Activated CD8-positive, alpha-beta memory T cell treated with anti-CD3 and anti-CD28 coated beads for 24 hours (primary cell): ENCODE measurements around the gene CCNE1.

Experiments used
- DNase-seq: peaks from one replicate; pipeline ENCODE4 v3.0.0-alpha.2; 2020

The CCNE1 gene

DNA sequence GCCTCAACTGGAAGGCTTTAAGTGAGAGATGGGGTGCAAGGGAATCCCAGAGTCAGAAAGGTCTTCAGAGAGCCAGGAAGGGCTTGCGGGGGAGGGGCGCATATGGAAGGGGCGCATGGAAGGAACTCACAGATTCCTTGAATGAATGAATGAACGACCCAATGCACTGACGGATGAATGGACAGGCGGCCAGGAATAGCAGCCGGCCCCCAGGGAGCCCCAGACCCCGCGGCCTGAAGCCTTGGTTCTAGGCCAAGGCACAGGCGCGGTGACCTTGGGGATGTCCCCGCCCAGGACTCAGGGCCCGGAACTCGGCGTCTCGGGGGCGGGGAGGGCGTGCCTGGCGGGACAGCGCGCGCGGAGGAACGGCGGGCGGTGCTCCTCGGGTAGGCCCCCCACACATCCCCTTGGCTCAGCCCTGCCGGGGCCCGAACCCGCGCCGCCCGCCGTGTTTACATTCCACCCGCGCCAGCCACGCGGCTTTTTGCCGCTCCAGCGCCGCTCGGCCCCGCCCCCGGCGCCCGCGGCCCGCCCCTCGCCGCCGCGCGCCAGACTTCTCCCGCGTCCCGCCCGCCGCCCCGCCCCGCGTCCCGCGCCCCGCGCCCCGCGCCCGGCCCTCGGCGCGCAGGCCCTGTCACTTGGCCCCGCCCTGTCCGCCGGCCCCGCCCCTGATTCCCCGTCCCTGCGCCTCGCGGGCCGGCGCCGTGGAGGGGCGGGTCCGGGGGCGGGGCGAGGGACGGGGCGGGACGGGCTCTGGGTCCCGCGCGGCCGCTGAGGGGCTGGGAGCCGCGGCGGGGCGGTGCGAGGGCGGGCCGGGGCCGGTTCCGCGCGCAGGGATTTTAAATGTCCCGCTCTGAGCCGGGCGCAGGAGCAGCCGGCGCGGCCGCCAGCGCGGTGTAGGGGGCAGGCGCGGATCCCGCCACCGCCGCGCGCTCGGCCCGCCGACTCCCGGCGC lies at the start of gene CCNE1:
Gene CCNE1 (plus strand): TSS at position 867 of the 955 bp plus-strand sequence. CDS start 565 bp downstream, outside the sequence.
- DNase-seq: peak; percentile 98

DNA sequence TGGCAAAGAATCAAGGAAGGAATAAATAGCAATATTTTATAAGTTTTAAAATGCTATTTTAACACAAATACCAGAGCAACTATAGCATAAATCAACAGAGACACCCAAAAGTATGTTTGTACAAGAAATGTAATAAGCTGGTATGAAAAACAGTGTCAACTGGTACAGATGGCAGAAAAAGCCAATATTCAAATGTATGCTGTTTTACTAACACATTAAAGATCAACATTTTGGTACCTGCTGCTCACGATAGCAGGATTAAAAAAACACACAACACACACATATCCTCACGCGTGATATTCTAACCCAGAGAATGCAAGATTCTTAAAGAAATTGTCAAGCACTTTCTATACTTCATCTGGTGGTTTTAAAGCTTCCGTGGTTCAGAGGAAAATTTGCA lies 48.6 kb upstream of the CCNE1 start:
- no peak for DNase-seq

DNA sequence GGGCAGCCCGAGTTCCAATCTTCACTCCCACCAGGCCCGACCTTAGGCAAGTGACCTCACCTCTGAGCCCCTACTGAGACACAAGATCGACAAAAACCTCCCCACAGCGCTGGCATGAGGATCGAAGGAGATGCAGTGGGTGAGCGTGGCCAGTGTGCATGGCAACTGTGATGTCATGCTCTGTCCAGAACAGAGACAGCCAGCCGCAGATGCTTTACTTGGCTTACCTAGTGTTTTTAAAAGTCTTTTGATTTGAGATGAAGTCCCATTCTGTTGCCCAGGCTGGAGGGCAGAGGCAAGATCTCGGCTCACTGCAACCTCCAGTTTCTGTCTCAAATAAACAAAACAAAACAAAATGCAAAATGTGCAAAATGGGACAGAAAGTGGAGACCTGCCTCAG lies 47.4 kb upstream of the CCNE1 start:
- no peak for DNase-seq

DNA sequence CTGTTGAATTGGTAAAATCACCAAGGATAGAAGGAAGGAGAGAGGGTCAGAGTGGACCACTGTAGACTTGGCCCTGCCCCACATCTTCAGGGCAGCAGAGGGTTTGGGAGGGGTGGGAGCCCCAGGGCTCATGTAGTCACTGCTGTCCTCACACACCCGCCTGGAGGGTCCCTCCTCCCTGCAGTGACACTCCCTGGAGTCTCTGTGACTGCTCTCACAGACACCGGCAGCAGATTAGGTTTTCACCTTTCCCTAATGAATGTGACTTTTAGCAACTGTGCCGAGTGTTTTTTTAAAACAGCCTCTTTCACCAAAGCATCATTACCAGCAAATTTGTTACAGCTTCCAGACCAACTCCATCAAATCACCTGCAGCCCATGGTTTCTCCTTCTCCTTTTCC lies 45.7 kb upstream of the CCNE1 start:
- no peak for DNase-seq

DNA sequence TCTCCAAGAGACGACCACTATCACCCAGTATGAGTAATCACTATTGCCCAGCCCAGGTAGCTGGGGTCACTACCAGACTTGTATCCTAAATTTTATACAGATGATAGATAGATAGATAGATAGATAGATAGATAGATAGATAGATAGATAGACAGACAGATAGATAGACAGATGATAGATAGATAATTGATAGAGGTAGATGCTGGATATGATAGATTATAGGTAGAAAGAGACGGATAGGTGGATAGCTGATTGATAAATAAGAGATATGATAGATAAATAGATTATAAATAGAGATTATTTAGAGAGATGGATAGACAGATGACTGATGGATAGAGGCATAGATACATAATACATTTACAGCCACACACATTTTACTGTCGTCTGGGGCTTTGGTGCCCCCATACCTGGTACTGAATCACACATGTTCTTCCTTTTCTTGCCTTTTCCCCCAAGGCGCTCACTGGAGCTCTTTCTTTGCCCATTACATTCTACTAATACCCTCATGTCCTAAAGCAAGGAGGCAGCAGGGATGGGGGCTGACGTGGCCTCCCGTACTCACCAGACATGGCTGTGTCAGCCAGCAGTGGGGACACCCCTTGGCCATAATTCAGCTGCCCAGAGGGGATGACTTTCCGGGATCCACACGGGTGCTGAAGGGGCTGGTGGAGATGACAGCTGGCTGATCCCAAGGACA lies 44.6 kb upstream of the CCNE1 start:
- DNase-seq: no peak

DNA sequence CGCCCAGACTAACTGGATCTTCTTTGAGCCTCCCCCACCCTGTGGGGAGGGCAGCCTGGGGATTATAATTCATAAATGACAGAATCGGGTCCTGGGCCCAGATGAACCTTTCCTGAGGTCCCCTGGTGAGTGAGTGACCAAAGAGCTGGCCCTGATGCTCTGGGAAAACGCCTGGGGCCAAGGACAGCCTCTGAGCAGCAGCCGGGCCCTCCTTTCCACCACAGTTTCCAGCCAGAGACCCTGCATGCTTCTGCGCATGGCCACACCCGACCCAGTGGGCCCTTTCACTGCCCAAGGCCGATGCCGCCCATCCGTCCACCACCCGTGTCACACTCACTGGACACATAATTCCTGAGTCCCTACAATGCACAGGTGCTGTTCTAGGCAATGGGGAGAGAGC lies 43.6 kb upstream of the CCNE1 start:
- no peak for DNase-seq

DNA sequence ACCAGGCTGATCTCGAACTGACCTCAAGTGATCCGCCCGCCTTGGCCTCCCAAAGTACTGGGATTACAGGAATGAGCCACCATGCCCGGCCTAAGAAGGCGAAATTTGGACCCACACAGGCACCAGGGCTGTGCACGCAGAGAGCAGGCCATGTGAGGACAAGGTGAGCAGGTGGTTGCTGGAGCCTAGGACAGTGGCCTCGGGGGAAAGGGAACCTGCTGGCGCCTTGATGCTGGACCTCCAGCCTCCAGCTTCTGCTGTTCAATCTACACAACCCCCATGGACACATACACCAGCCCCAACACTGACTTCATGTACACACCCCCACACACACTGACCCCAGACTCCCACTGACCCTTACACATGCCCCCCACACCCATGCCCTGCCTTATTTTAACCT lies 41.8 kb upstream of the CCNE1 start:
- no peak for DNase-seq

DNA sequence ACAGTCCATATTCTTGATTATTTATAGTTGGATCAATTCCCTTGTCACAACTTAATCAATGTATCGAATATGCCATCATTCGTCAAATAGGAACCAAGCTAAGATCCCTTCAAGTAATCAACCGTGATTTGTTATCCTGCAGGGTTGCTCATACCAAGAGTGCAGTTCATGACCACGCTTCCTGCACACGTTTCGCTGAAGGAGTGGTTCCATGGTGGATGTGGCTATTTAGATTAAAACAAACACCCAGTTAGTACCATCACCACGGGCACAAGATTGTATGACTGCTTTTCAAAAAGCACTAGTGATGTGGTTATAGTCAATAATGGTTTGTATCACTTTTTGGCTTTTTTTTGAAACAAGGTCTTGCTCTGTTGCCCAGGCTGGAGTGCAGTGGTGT lies 41.1 kb upstream of the CCNE1 start:
- no peak for DNase-seq

DNA sequence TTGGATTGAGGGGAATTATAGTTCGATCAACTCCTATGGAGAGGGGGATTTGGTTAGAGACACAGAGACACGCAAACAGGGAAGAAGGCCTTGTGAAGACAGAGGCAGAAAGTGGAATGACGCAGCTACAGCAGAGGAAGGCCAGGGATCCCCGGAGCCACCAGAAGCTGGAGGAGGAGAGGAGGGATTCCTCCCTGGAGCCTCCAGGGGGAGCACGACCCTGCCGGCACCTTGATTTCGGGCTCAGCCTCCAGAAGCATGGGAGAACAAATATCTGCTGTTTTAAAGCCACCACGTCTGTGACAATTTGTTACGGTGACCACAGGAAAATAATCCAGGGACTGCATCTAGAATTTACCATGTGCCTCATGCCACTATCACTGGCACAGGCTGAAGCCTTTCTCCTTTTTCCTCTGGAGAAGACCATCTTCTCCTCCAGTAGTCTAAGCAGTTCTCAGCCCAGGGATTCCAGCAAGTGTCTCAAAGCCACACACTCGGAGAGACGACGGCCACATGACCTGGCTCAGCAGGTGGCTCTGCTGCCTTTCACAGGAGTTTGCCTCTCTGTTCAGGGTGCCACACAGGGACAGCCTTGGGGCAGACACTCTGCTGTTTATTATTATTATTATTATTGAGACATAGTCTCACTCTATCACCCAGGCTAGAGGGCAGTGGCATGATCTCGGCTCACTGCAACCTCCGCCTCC lies 39.9 kb upstream of the CCNE1 start:
- peak; percentile 61 for DNase-seq

DNA sequence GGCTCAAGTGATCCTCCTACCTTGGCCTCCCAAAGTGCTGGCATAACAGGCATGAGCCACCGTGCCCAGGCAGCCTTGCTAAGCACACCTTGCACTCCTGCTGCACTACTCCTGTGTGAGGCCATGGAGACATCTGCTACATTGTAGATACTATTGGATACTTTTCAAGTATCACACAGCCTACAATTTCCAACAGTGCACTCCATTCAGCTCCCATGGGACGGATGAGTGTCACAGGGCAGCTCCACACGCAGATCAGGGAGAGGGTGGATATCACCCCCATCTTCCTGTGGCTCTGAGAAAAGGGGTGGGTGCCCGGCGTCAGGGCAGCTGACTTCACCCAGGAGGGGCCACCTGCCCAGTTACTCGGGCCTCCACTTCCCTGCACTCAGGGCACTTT lies 39.1 kb upstream of the CCNE1 start:
- no peak for DNase-seq

DNA sequence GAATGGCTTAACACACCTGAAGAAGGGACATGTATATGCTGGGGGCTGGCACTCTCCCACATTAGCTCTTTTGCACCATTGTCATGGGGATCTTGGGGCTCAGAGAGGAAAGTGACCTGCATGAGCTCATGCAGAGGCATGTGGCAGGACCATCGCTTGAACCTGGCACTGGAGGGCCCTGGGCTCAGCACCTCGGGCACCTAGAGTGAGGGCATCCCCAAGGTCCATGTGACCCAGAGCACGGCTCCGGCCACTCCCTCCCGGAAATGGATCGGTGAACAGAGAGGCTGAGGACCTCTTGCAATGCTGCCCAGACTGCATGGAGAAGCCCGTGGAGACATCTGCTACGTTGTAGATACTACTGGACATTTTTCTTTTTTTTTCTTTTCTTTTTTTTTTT lies 38.6 kb upstream of the CCNE1 start:
- no peak for DNase-seq

DNA sequence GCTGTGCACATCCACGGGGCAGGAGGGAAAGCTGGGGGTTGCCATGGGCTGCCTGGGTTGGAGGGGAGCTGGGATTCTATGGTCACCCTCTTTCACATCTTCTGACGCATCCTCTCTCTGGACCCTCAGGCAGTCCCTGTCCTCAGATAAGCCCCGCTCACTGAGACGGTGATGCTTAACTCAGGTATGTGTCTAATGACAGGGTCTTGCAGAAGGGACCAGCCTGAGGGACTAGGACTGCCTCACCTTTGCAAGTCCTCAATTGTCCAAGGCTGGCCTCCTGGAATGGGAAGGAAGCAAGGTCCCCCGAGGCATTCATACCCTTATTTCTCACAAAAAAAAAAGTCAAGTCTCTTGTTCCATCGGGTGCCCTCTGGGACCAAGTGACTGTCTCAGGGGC lies 37.7 kb upstream of the CCNE1 start:
- no peak for DNase-seq

DNA sequence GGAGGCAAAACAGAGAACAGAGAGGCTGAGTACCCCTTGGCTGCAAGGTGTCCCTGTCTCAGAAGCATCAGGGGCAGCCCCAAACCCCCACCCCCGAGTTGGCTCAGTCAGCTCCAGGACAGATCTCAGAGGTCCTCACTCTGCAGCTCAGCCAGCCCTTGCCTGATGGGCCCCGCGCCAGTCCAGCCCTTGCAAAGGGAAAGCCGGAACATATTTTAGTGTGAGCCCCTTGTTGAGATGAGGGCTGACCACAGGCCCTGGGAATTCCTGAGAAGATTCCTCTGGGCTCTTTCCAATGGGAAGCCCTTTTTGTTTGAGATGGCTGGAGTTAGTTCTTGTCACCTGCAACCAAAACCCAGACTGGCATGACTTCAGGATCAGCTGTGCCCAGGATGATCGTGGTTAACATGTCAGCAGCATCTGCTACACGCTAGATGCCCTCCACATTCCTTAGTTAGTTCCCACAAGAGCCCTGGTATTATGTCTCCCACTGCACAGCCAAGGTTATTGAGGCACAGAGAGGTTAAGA lies 33.9 kb upstream of the CCNE1 start:
- DNase-seq: no peak

DNA sequence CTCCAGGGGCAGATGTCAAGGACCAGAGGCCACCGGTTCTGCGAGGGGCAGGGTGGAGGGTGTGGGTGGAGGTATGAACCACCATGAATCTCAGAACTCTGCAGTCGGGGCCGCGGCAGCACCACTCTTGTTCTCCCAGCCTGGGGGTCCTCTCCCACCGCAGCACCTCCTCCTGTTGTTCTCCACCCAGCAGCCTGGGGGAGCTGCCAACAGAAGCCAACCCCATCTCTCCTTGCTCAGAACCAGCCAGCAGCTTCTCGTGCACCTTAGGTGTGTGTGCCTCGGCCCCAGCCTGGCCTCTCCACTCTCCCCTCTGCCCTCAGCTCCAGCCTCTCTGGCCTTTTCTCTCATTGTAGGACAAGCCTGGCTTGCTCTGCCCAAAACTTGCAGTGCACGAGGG lies 31.9 kb upstream of the CCNE1 start:
- no peak for DNase-seq

DNA sequence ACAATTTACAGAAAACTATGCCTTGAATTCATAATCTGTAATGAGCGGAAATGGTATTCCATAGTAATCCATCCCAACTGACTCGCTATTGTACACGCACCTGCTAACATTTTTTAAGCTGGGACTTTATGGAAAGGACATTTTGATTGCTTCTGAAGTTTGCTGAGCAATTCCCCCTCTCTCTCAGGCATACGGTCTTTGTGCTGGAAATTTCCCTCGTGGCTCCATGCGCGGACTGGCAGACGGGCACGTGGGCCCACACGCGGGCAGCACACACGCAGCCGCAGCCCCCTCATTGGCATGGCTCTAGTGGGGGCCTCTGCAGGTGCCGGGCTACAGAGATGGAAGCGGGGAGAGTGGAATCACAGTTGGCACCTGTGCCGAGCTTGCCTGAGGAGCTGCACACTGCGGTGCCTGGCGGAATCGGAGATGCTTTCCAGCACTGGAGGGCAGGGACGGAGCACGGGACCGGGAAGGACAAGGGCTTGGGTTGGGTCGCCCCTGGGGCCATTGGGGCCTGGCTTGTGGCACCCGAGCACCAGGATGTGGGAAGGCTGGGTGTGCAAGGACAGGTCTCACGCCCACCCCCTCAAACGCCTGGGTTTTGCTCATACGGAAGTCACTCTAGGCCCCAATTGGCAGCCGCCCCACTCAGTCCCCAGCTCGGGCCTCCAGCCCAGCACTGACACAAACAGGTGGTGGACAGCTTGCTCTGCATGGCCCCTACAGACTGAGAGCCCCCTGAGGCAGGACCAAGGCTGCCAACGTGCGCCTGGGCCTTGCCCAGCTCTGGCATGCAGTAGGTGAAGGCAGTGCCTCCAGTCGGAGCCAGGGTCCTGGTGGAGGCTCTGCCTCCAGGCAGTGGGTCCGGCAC lies 30.2 kb upstream of the CCNE1 start:
- no peak for DNase-seq

DNA sequence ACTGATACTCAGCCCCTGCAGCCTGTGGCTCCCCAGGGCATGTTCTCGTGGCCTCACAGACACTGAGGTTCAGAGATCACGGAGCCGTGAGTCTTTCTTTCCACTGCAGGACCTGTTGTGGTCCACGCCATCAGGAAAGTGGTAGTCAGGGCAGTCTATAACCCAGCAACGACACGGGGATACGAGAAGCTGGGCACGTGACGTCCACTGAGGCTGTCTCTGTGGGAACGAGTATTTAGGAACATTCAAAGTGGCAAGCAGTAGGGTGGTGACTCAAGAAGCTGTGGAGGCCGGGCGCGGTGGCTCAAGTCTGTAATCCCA lies 29.6 kb upstream of the CCNE1 start:
- DNase-seq: no peak

DNA sequence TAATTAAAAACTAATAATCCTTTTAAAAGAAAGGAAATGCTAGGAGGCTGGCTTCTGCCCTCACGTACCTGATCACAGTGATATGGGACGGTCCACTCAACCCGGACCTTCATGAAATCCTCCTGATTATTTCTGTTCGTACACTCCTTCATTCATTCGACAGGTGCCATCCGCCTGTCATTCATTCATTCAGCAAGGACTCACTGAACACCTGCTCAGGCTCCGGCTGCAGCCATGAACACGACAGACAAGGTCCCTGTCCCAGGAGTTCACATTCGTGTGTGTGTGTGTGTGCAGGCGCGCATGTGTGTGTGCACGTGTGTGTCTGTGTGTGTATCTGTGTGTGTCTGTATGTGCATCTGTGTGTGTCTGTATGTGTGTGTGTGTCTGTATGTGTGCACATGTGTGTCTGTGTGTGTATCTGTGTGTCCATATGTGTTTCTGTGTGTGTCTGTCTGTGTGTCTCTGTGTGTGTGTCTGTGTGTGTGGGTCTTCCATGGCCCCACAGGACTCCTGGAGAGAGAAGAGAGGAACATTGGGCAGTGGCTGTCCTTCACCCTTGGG lies 28.1 kb upstream of the CCNE1 start:
- no peak for DNase-seq

DNA sequence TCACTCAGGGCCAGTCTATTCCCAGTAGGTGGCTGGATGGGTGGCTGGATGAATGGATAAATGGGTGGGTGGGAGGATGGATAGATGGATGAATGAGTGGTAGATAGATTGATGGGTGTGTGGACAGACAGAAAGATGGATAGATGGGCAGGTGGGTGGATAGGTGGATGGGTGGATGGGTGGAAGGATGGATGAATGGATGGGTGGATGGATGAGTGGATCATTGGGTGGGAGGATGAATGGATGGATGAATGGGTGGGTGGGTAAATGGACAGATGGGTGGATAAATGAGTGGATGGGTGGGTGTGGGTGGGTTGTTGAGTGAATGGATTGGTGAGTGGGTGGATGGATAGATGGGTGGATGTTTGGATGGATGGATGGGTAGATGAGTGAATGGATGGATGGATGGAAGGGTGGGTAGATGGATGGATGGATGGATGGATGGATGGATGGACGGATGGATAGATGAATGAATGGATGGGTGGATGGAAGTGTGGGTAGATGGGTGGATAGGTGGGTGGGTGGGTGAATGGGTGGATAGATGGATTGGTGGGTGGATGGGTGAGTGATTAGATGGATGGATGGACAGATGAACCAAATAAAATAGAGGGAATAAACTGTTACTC lies 27.1 kb upstream of the CCNE1 start:
- no peak for DNase-seq

DNA sequence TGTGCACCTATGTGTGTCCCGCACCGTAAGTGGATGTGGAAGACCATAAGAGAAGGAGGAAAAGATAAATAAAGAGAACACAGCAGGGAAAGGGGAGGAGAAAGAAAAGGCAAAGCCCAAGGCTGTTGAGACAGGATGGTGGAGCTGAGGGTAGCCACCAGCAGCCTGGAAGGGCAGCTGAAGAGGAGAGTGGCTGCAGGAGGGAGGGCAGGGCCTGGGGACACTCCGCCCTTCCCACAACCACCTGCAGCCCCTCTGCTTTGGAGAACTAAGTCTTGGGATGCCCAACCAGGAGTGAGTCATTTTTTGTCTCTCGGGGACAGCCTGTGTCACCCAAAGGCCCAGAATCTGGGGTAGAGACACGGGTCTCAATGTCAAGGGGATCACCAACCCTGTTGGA lies 26.4 kb upstream of the CCNE1 start:
- DNase-seq: no peak

DNA sequence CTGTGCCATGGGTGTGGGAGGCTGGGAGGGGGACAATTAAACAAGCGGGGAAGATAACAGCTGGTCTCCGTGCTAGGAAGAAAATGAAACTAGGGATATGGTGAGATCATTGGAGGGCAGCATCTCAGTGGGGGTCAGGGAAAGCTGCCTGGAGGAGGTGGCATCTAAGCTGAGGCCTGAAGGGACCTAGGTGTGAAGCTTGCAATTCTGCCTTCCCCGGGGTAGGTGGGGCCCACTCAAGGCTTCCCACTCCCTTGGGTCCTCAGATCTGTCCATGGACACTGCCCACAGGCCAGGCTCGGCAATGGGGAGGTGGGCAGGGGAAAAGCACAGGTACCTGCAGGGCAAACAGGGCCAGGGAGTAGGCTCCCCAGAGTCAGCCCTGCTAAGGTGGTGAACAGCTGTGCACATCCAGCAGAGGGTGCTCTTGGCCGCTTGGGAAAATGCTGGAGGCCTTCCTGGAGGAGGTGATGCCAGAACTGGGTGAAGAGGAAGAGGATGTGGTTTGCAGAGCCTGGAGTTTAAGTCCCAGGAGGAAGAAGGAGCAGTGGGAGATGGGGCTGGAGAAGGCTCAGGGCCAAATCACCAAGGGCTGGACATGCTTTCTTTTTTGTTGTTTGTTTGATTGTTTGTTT lies 25.7 kb upstream of the CCNE1 start:
- no peak for DNase-seq

DNA sequence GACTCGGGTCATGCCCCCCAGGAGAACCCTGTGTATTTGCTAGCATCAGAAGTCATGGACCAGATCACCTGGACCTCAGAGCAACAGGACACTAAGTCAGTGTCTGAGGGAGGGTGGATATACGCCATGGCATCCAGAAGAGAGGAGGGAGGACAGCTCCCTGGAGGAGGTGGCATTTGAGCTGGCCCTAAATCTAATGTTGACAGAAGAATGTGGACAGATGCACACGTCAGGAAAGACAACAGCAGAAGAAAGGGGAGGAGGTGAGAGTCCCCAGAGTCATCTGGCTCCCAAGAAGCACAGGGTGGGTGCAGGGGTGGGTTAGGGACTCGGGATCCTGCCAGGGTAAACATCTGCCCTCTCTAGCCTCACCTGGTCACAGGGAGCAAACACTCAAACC lies 24.5 kb upstream of the CCNE1 start:
- no peak for DNase-seq
